NT2/D1 (cell line): ENCODE data around the gene TMEM163.

Experiments
- SUZ12 ChIP-seq: IDR thresholded peaks from 2 replicates; pipeline ENCODE4 v1.6.1; 2011; ENCODE audit not compliant: insufficient read length, insufficient read depth; ENCODE audit errors: extremely low read depth
- YY1 ChIP-seq: IDR thresholded peaks from 2 replicates; pipeline ENCODE4 v1.6.1; 2011; ENCODE audit not compliant: insufficient read length, insufficient read depth
- ZNF274 ChIP-seq: IDR thresholded peaks from 2 replicates; pipeline ENCODE4 v1.6.1; 2011; ENCODE audit warnings: mild to moderate bottlenecking, low read depth, low read length

DNA sequence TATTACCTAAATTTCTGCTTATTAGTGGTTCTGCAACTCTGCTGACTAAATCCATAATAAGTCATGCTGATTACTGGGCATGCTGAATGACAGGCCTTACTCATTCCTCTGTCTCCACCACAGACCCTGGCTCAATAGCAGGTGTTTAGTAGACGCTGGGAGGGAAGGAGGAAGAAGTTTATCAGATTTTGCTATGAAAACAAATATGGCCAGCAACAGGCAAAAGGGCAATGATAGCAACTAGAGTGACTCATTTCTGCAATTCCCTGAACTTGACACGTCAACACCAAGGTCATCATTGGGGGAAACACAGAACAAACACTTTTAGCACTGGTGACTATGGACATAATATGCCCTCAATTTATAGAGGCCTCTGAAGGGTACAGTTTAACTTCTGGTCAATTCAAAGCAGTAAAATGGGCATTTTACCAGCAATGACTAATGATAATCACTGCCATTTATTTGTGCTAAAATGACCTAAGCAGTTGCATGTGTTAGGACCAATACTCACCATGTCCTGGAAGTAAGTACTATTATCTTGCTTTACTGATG is 35.2 kb downstream of the TMEM163 start:
- no peak for TF ChIP-seq SUZ12
- no peak for TF ChIP-seq YY1
- no peak for TF ChIP-seq ZNF274
